GM21529 (cell line): ENCODE data around the gene AP3D1.

Source experiments
- ATAC-seq: cut with Tn5 transposase; IDR thresholded peaks from one replicate; pipeline ENCODE4 v1.9.1; 2021; ENCODE audit not compliant: unreplicated experiment

AP3D1 gene

GRCh38 chr19:2113439-2114211 lies 37.7 kb downstream of the AP3D1 start:
- ATAC-seq, result no peak

GRCh38 chr19:2112516-2113320 lies 38.6 kb downstream of the AP3D1 start:
- ATAC-seq, result no peak

- ATAC-seq, result no peak
Observed at GRCh38 chr19:2111886-2112285, 39.5 kb downstream of the AP3D1 start.

- no peak for ATAC-seq
Observed at GRCh38 chr19:2111425-2111824, 39.9 kb downstream of the AP3D1 start.

GRCh38 chr19:2110822-2111221 lies 40.5 kb downstream of the AP3D1 start:
- ATAC-seq, result no peak

- ATAC-seq, result no peak
Observed at GRCh38 chr19:2109046-2109864, 42.1 kb downstream of the AP3D1 start.

- no peak for ATAC-seq
Observed at GRCh38 chr19:2108251-2109016, 42.9 kb downstream of the AP3D1 start.

- ATAC-seq, result no peak
Observed at GRCh38 chr19:2103045-2103707, 48.2 kb downstream of the AP3D1 start.

- no peak for ATAC-seq
Observed at GRCh38 chr19:2101417-2102335, 49.7 kb downstream of the AP3D1 start.

GRCh38 chr19:2100719-2101061 lies 50.7 kb downstream of the AP3D1 start:
- ATAC-seq, result no peak

- no peak for ATAC-seq
Observed at GRCh38 chr19:2099937-2100718, 51.2 kb downstream of the AP3D1 start.

GRCh38 chr19:2099054-2099501 lies 52.3 kb downstream of the AP3D1 start:
- no peak for ATAC-seq

- ATAC-seq, result no peak
Observed at GRCh38 chr19:2097886-2098327, 53.5 kb downstream of the AP3D1 start.

- ATAC-seq, result no peak
Observed at GRCh38 chr19:2097203-2097885, 54.0 kb downstream of the AP3D1 start.

GRCh38 chr19:2096480-2097202 lies 54.7 kb downstream of the AP3D1 start, which contains the start of gene IZUMO4:
TSS of gene IZUMO4 (plus strand) at chr19:2096915. CDS start at chr19:2096946, 31 bp downstream.
- peak; percentile 63 for ATAC-seq

- ATAC-seq, result peak; percentile 23
Observed at GRCh38 chr19:2096034-2096479, 55.3 kb downstream of the AP3D1 start, which contains the start of gene MOB3A. TSS of gene MOB3A (minus strand) at chr19:2096326. CDS start at chr19:2078560, 17,766 bp downstream.
